Spinal cord (tissue), 10 donors: Measurements from ENCODE around the gene SORCS2. TPM values are rescaled to one million over a fixed set of nuclear protein-coding genes. Genes with fewer than 3 reads are reported as not detected.

Experiments used
- DNase-seq, 6 donors: peaks; one replicate each; pipeline versions ENCODE4 v3.0.0 to v3.0.0-alpha.2; 2013 to 2015; ENCODE audit warnings: low spot score in 6 of 6, low read depth in 4 of 6
- H3K27ac ChIP-seq: one replicate; pipeline ENCODE4 v1.5.1; 2013; ENCODE audit warnings: low read depth, low read length, control low read depth
- H3K27me3 ChIP-seq: one replicate; pipeline ENCODE4 v1.6.1; 2013; ENCODE audit warnings: low read length; ENCODE audit not compliant: control insufficient read depth, insufficient read depth
- H3K36me3 ChIP-seq: one replicate; pipeline ENCODE4 v1.6.1; 2013; ENCODE audit warnings: low read length; ENCODE audit not compliant: control insufficient read depth, insufficient read depth
- H3K4me1 ChIP-seq: one replicate; pipeline ENCODE4 v1.6.1; 2013; ENCODE audit warnings: low read length; ENCODE audit not compliant: control insufficient read depth, insufficient read depth
- H3K4me3 ChIP-seq: one replicate; pipeline ENCODE4 v1.5.1; 2013; ENCODE audit warnings: low read depth, low read length, control low read depth
- H3K9me3 ChIP-seq: one replicate; pipeline ENCODE4 v1.6.1; 2013; ENCODE audit warnings: low read length; ENCODE audit not compliant: control insufficient read depth, insufficient read depth
- WGBS: methylation state at CpG from one replicate; pipeline ENCODE4 v1.1.5; 2013; ENCODE audit warnings: missing lambda C conversion rate; ENCODE audit not compliant: insufficient coverage; 5-methylcytosine and 5-hydroxymethylcytosine counted together
- polyA plus RNA-seq, 2 donors: library from polyadenylated mRNA; unstranded; fragments of 120-200 nt; gene quantifications; one replicate each; pipeline ENCODE4 v1.2.1, GENCODE V29; 2013; ENCODE audit not compliant: insufficient read length in 2 of 2
- total RNA-seq, 2 donors: library from RNA; depleted of rRNA in 1 of 2; stranded (reverse); fragments of 120-200 nt in 1 of 2; fragments of >200 nt in 1 of 2; gene quantifications; one replicate each; pipeline versions ENCODE4 v1.2.3 to v1.2.4, GENCODE V29; 2013 to 2014
- donor health status: healthy.

SORCS2 gene
- total and polyA plus RNA-seq, 4 donors = 7.3 to 24.8 (median 16.5) TPM

DNA sequence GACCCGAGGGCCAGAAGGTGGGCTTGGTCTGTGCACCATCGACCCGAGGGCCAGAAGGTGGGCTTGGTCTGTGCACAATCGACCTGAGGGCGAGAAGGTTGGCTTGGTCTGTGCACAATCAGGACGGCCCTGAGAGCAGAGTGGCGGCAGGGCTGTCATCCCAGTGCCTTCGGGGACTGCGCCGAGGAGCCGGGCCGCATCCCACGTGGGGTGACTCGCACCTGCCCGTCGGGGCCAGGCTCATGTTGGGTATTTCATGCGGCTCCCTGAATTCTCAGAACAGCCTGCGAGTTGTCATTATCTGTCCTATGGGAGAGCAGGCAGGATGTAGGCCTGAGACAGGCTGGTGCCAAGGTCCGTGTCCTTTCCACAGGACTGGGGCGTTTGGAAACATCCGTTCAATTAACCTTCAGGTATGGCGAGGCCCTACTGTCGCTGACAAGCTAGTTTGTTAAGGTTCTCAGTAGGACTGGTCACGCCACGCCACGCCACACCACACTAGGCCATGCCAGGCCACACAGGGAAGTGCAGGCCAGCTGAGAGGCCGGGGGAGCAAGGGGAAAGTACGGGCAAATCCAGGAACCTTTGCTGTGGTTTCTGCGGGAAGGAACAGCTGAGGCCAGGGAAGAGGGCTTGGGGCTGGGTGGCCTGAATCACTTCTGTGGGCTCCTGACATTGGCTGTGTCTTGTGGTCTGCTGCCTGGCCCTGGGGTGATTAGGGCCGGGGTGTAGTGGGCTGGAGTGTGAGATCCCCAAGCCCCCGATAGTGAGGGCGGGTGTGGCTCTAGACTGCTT, 564.4 kb downstream of the SORCS2 start:
- no peaks in the 10 kb centered on the region for H3K9me3 ChIP-seq
- no peak overlapping the region for H3K27ac ChIP-seq
- DNase-seq = no peak
- H3K4me3 ChIP-seq = no peak overlapping the region
- WGBS = 91% methylated on average over 32 of the region's 32 CpGs
- H3K27me3 ChIP-seq = no peaks in the 10 kb centered on the region
- peaks cover 64% of the 10 kb centered on the region for H3K36me3 ChIP-seq
- H3K4me1 ChIP-seq = peaks cover 25% of the 10 kb centered on the region

DNA sequence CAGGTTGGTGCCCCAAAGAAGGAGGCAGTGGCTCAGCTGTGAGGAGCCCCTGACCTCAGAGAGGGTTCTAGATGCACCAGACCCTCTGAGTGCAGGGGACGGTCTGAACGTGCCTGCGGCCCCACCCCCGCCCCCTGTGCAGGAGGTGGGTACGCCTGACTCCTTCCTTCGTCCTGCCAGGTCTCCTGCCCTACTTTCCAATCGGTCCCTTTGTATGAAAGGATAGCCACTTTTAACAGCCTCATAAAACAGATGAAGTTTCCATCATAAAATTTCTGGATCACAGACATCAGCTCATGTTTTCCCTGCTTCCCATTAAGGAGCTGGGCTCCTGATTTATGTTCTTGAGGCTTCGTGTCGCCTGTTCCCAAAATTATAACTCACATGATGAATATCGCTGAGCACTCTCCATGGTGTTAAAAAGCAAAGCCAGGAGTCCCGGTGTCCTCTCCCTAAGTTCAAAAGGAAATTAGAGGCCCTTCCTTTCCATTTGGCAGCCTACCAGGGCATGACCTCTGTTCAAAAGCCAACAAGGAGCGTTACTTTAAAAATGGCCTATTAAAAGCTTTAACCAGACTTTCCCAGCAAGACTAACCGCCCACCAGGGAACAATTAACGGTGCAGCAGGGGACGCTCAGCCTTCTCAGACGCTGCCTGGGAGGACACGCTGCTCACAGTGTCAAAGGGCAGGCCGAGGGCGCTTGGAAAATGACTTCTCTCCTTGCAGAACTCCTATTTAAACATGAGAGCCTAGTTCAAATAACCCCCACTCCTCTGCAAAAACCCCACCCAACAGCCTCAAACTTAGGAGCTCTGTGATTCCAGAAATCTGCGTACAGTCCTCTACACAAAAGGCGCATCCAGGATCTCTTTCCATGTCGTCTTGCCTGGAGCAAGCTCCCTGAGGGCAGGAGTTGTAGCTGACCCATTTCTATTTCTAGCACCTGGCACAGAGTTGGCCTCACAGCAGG, 565.4 kb downstream of the SORCS2 start:
- H3K27ac ChIP-seq = no peak overlapping the region
- DNase-seq = peak in 1 of 6 donors; percentile 19
- H3K9me3 ChIP-seq = no peaks in the 10 kb centered on the region
- peaks cover 28% of the 10 kb centered on the region for H3K4me1 ChIP-seq
- H3K4me3 ChIP-seq = no peak overlapping the region
- WGBS = 48% methylated on average over 21 of the region's 22 CpGs
- H3K27me3 ChIP-seq = no peaks in the 10 kb centered on the region
- peaks cover 71% of the 10 kb centered on the region for H3K36me3 ChIP-seq

- Histone ChIP-seq H3K27me3 (no peaks in the 10 kb centered on the region), H3K4me1 (peaks cover 28% of the 10 kb centered on the region), H3K36me3 (peaks cover 72% of the 10 kb centered on the region), H3K27ac (no peak overlapping the region), H3K9me3 (no peaks in the 10 kb centered on the region), H3K4me3 (no peak overlapping the region)
- WGBS = 79% methylated on average over 6 of the region's 11 CpGs
- no peak for DNase-seq
Measured at GRCh38 chr4:7758476-7758875, 566.1 kb downstream of the SORCS2 start.

DNA sequence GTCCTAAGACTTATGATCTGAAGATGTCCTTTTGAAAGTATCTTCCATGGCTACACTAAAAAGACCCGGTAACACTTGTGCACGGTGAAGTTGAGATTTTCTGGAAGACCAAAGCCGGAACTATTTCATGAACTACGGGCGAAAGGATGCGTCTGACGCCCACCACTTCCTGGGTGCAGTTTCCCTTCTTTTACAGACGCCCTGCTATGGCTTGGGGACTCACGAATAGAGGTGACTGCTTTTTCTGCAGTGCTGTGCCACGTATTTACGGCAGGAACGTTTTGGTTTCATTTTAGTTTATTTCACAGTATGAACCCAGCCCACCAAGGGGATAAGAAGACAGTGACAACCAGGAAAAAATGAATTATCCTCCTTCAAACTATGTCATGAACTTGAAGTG, 566.9 kb downstream of the SORCS2 start:
- H3K4me3 ChIP-seq = no peak overlapping the region
- WGBS = 100% methylated on average over 7 of the region's 12 CpGs
- H3K4me1 ChIP-seq = peaks cover 28% of the 10 kb centered on the region
- H3K9me3 ChIP-seq = no peaks in the 10 kb centered on the region
- no peak for DNase-seq
- H3K27ac ChIP-seq = no peak overlapping the region
- peaks cover 75% of the 10 kb centered on the region for H3K36me3 ChIP-seq
- no peaks in the 10 kb centered on the region for H3K27me3 ChIP-seq

DNA sequence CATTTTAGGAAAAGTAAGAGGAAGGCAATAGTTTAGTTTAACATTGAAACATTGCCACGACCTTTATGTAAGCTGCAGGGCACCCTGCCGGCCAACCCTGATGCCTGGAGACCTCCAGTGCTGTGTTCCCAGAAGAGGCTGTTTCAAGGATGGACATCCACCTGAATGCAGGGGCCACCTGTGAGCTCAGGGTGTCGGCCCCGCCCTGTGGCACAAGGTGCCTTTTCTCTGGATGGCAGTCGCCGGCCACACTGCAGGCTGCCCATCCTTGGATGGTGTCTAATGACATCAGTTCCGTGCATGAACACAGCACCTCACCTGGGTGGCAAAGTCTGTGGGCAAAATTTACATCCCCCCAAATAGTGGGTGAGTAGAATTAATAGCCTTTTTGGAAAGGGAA, 567.3 kb downstream of the SORCS2 start:
- no peak for DNase-seq
- Histone ChIP-seq H3K4me3 (no peak overlapping the region), H3K27ac (no peak overlapping the region), H3K27me3 (no peaks in the 10 kb centered on the region), H3K4me1 (peaks cover 28% of the 10 kb centered on the region), H3K36me3 (peaks cover 71% of the 10 kb centered on the region), H3K9me3 (no peaks in the 10 kb centered on the region)
- WGBS = 94% methylated on average over 4 of the region's 7 CpGs

- H3K27ac ChIP-seq = no peak overlapping the region
Measured at GRCh38 chr4:7760228-7760627, 567.9 kb downstream of the SORCS2 start.

DNA sequence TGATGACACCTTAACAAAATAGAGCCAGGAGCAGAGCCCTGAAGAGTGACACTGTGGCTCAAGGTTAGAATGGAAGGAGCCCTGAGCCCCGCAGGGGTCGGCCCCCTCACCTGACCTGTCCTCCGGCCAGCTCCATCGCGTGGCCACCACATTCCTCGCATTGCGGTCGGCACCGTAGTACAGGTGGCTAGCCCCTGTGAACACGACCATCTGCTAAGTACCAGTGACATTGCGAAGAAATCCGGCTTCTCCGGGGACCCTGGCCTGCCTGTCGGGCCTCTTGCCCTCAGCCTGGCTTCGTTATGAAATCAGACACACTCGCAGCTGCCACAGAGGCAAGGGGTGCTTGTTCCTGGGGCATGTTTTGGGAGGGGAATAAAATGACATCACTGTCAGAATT, 568.4 kb downstream of the SORCS2 start:
- no peak for DNase-seq
- no peak overlapping the region for H3K4me3 ChIP-seq
- no peaks in the 10 kb centered on the region for H3K27me3 ChIP-seq
- H3K4me1 ChIP-seq = peaks cover 23% of the 10 kb centered on the region
- peaks cover 72% of the 10 kb centered on the region for H3K36me3 ChIP-seq
- 89% methylated on average over 13 of the region's 16 CpGs for WGBS
- no peak overlapping the region for H3K27ac ChIP-seq
- H3K9me3 ChIP-seq = no peaks in the 10 kb centered on the region

More at GRCh38 chr4:7760228-7760627, 567.9 kb downstream of the SORCS2 start:
- H3K4me3 ChIP-seq = no peak overlapping the region
- DNase-seq = no peak
- H3K4me1 ChIP-seq = peaks cover 28% of the 10 kb centered on the region
- H3K9me3 ChIP-seq = no peaks in the 10 kb centered on the region
- 92% methylated on average over 7 of the region's 9 CpGs for WGBS
- H3K36me3 ChIP-seq = peaks cover 72% of the 10 kb centered on the region
- no peaks in the 10 kb centered on the region for H3K27me3 ChIP-seq

GRCh38 chr4:7761312-7761711, 569.0 kb downstream of the SORCS2 start:
- no peak for DNase-seq
- H3K27me3 ChIP-seq = no peaks in the 10 kb centered on the region
- 85% methylated on average over 11 of the region's 11 CpGs for WGBS
- H3K4me1 ChIP-seq = peaks cover 23% of the 10 kb centered on the region
- H3K27ac ChIP-seq = no peak overlapping the region
- no peak overlapping the region for H3K4me3 ChIP-seq
- no peaks in the 10 kb centered on the region for H3K9me3 ChIP-seq
- H3K36me3 ChIP-seq = peaks cover 71% of the 10 kb centered on the region

- Histone ChIP-seq H3K9me3 (no peaks in the 10 kb centered on the region), H3K27me3 (no peaks in the 10 kb centered on the region), H3K4me3 (no peak overlapping the region), H3K4me1 (peaks cover 27% of the 10 kb centered on the region), H3K27ac (no peak overlapping the region), H3K36me3 (peaks cover 71% of the 10 kb centered on the region)
- DNase-seq = peak in 5 of 6 donors; percentile 23 to 86 (median 46)
- WGBS = 21% methylated on average over 12 of the region's 12 CpGs
Measured at GRCh38 chr4:7761720-7762119, 569.4 kb downstream of the SORCS2 start.
